Measurements from ENCODE around the gene SFMBT1. TPM values are rescaled to one million over a fixed set of nuclear protein-coding genes. Genes with fewer than 3 reads are reported as not detected.
"Not testable (repeated sequence)": the region's sequence is repeated elsewhere in the genome, so short reads cannot be mapped to it uniquely, and the experiment has no call there.

Gene SFMBT1
- total RNA-seq, 1 donor from 2014 or later = 5.5 TPM

DNA sequence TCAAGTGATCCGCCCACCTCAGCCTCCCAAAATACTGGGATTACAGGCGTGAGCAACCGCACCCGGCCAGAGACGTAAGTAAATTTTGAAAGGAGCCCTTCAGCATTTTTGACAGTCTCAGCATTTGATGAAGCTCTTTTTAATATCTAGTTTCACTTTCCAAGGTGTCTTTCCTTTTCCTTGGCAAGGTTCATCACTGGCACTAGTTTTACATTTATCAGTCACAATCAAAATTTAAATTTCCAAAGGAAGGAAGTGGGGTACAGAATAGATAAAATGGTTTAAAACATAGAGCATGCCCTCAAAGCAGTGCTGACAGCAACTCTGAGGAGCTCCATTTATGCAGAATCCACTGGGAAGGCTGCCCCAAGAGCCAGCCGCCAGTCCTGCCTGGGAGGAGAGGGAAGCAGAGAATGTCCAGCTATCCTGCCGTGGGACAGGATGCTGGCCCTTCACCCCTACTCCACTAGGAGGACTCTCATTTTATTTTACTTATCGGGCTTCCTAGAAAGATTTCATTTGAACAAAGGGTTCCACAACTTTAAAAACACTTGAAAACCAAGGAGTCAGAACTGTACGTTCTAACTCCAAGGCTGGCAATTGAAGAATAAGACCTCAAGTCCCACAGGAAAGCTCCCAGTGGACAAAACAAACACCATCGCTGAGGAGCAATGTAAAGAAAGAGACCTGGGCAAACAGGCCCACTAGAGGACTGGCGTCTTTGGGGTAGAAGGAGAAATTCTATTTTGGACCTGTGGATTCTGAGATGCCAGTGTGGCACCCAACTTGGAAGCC is 9.9 kb downstream of the SFMBT1 start:
- no peak for TF ChIP-seq EZH2 (IDR thresholded peaks at IDR 0.05; ENCODE audit: insufficient read depth, low read length)
- TF ChIP-seq, protein P1, sequence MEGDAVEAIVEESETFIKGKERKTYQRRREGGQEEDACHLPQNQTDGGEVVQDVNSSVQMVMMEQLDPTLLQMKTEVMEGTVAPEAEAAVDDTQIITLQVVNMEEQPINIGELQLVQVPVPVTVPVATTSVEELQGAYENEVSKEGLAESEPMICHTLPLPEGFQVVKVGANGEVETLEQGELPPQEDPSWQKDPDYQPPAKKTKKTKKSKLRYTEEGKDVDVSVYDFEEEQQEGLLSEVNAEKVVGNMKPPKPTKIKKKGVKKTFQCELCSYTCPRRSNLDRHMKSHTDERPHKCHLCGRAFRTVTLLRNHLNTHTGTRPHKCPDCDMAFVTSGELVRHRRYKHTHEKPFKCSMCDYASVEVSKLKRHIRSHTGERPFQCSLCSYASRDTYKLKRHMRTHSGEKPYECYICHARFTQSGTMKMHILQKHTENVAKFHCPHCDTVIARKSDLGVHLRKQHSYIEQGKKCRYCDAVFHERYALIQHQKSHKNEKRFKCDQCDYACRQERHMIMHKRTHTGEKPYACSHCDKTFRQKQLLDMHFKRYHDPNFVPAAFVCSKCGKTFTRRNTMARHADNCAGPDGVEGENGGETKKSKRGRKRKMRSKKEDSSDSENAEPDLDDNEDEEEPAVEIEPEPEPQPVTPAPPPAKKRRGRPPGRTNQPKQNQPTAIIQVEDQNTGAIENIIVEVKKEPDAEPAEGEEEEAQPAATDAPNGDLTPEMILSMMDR (IDR thresholded peaks at IDR 0.05; ENCODE audit: insufficient read depth, low read depth, low read length) = no peak
- FAIRE-seq = no peak
- Mint-ChIP-seq H3K36me3 (ENCODE audit: low read depth, unreplicated experiment) (no peaks in the 10 kb centered on the region), H3K9me3 (ENCODE audit: unreplicated experiment) (no peaks in the 10 kb centered on the region), H3K4me3 (ENCODE audit: unreplicated experiment) (no peak overlapping the region), H3K27me3 (ENCODE audit: low read depth, unreplicated experiment) (no peaks in the 10 kb centered on the region), H3K27ac (ENCODE audit: unreplicated experiment) (no peak overlapping the region), H3K4me1 (ENCODE audit: low read depth, unreplicated experiment) (peaks cover 12% of the 10 kb centered on the region)
- Histone ChIP-seq H3K4me3 (ENCODE audit: insufficient read depth, low read depth, low read length) (no peak overlapping the region), H3K4me1 (ENCODE audit: insufficient read depth, low read length) (no peaks in the 10 kb centered on the region), H3K27ac (ENCODE audit: low read depth, low read length) (no peak overlapping the region), H3K4me2 (ENCODE audit: low read length) (no peak overlapping the region), H2AFZ (ENCODE audit: low read depth, low read length) (no peak overlapping the region), H3K9me3 (ENCODE audit: insufficient read depth, low read depth, low read length) (no peaks in the 10 kb centered on the region), H3K27me3 (ENCODE audit: insufficient read depth, low read length) (no peaks in the 10 kb centered on the region), H4K20me1 (ENCODE audit: insufficient read depth, low read length) (peaks cover 10% of the 10 kb centered on the region), H3K36me3 (ENCODE audit: insufficient read depth, low read length) (no peaks in the 10 kb centered on the region), H3K9ac (ENCODE audit: low read length) (no peak overlapping the region), H3K79me2 (ENCODE audit: insufficient read depth, low read length) (no peaks in the 10 kb centered on the region)
- no peak for DNase-seq (ENCODE audit: low read depth)

DNA sequence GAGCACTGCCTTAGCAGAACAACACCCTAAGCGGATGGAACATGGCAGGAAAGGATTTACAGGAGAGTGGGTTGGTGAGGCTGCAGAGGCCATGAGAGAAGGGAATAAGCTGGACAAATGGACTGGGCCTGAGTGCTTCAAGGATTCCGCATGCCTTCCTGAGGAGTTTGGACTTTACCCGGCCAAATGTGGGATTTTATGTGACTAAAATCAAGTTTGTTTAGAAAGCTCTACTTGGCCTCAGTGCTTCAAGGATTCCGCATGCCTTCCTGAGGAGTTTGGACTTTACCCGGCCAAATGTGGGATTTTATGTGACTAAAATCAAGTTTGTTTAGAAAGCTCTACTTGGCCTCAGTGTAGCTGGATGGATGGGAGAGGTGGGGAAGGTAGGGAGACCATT is 10.9 kb downstream of the SFMBT1 start:
- H3K4me3 ChIP-seq (ENCODE audit: insufficient read depth, low read depth, low read length); FAIRE-seq; H3K27me3 ChIP-seq (ENCODE audit: insufficient read depth, low read length); H3K9me3 ChIP-seq (ENCODE audit: insufficient read depth, low read depth, low read length); H3K27ac ChIP-seq (ENCODE audit: low read depth, low read length); H3K4me1 Mint-ChIP-seq (ENCODE audit: low read depth, unreplicated experiment); H3K4me2 ChIP-seq (ENCODE audit: low read length); H4K20me1 ChIP-seq (ENCODE audit: insufficient read depth, low read length); H3K79me2 ChIP-seq (ENCODE audit: insufficient read depth, low read length); H3K27me3 Mint-ChIP-seq (ENCODE audit: low read depth, unreplicated experiment); H3K9ac ChIP-seq (ENCODE audit: low read length); H3K9me3 Mint-ChIP-seq (ENCODE audit: unreplicated experiment); H3K4me1 ChIP-seq (ENCODE audit: insufficient read depth, low read length); H3K27ac Mint-ChIP-seq (ENCODE audit: unreplicated experiment); H3K4me3 Mint-ChIP-seq (ENCODE audit: unreplicated experiment); H2AFZ ChIP-seq (ENCODE audit: low read depth, low read length); DNase-seq (ENCODE audit: low read depth); H3K36me3 ChIP-seq (ENCODE audit: insufficient read depth, low read length); H3K36me3 Mint-ChIP-seq (ENCODE audit: low read depth, unreplicated experiment): not testable (repeated sequence)

DNA sequence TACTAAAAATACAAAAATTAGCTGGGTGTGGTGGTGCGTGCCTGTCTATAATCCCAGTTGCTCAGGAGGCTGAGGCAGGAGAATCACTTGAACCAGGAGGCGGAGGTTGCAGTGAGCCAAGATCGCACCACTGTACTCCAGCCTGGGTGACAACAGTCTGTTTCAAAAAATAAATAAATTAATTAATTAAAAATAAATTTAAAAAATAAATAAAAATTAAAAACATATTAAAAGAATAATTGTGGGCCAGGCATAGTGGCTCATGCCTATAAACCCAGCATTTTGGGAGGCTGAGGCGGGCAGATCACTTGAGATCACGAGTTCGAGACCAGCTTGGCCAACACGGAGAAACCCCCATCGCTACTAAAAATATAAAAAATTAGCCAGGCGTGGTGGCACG is 11.5 kb downstream of the SFMBT1 start:
- not testable (repeated sequence) for H3K4me1 Mint-ChIP-seq (ENCODE audit: low read depth, unreplicated experiment); H3K4me1 ChIP-seq (ENCODE audit: insufficient read depth, low read length); H3K4me3 ChIP-seq (ENCODE audit: insufficient read depth, low read depth, low read length); H3K9me3 ChIP-seq (ENCODE audit: insufficient read depth, low read depth, low read length); H3K27ac Mint-ChIP-seq (ENCODE audit: unreplicated experiment); H2AFZ ChIP-seq (ENCODE audit: low read depth, low read length); H4K20me1 ChIP-seq (ENCODE audit: insufficient read depth, low read length); H3K79me2 ChIP-seq (ENCODE audit: insufficient read depth, low read length); DNase-seq (ENCODE audit: low read depth); H3K27ac ChIP-seq (ENCODE audit: low read depth, low read length); H3K9me3 Mint-ChIP-seq (ENCODE audit: unreplicated experiment); H3K36me3 Mint-ChIP-seq (ENCODE audit: low read depth, unreplicated experiment); H3K4me3 Mint-ChIP-seq (ENCODE audit: unreplicated experiment); H3K9ac ChIP-seq (ENCODE audit: low read length); H3K36me3 ChIP-seq (ENCODE audit: insufficient read depth, low read length); H3K27me3 Mint-ChIP-seq (ENCODE audit: low read depth, unreplicated experiment); H3K4me2 ChIP-seq (ENCODE audit: low read length); FAIRE-seq; H3K27me3 ChIP-seq (ENCODE audit: insufficient read depth, low read length)
